Aorta (tissue), 5 donors: ENCODE results near the gene ZMIZ1. TPM values are rescaled to one million over a fixed set of nuclear protein-coding genes. Genes with fewer than 3 reads are reported as not detected.
"Not testable (repeated sequence)": the region's sequence is repeated elsewhere in the genome, so short reads cannot be mapped to it uniquely, and the experiment has no call there.

Experiments
- ATAC-seq: fragments of 200-7000 bp; cut with Tn5 transposase; one replicate; pipeline ENCODE4 v1.9.1; 2022; ENCODE audit warnings: moderate library complexity; ENCODE audit not compliant: low FRiP score
- DNase-seq, 2 donors: peaks; one replicate each; pipeline ENCODE4 v3.0.0-alpha.2; 2020
- H3K27ac ChIP-seq, 2 donors: one replicate each; pipeline ENCODE4 v1.5.1; 2013; ENCODE audit warnings: low read length in 2 of 2, mild to moderate bottlenecking in 2 of 2, moderate library complexity in 2 of 2, control low read depth in 1 of 2, inconsistent platforms in 1 of 2, low read depth in 1 of 2
- H3K27me3 ChIP-seq, 2 donors: one replicate each; pipeline ENCODE4 v1.6.1; 2013; ENCODE audit warnings: control low read depth in 1 of 2, low read length in 1 of 2, mild to moderate bottlenecking in 1 of 2, moderate library complexity in 1 of 2; ENCODE audit not compliant: insufficient read depth in 2 of 2, control insufficient read depth in 1 of 2
- H3K36me3 ChIP-seq, 2 donors: one replicate each; pipeline ENCODE4 v1.6.1; 2013; ENCODE audit warnings: control low read depth in 1 of 2, low read length in 1 of 2, mild to moderate bottlenecking in 1 of 2; ENCODE audit not compliant: insufficient read depth in 2 of 2, control insufficient read depth in 1 of 2
- H3K4me1 ChIP-seq, 2 donors: one replicate each; pipeline ENCODE4 v1.6.1; 2013; ENCODE audit warnings: low read length in 2 of 2, control low read depth in 1 of 2, mild to moderate bottlenecking in 1 of 2, moderate library complexity in 1 of 2; ENCODE audit not compliant: insufficient read depth in 2 of 2, control insufficient read depth in 1 of 2
- H3K4me3 ChIP-seq, 2 donors: one replicate each; pipeline ENCODE4 v1.5.1; 2013; ENCODE audit warnings: low read length in 2 of 2, control low read depth in 1 of 2, mild to moderate bottlenecking in 1 of 2
- H3K9me3 ChIP-seq: one replicate; pipeline ENCODE4 v1.6.1; 2013; ENCODE audit warnings: mild to moderate bottlenecking, low read length; ENCODE audit not compliant: control insufficient read depth
- WGBS, 2 donors: extraction: QIAGEN DNeasy Blood & Tissue Kit; methylation state at CpG; one replicate each; pipeline ENCODE4 v1.1.7; 2013; 5-methylcytosine and 5-hydroxymethylcytosine counted together
- intact Hi-C, 2 donors: fragments of 100-400 bp; cut with DNase I; formaldehyde crosslinking; loops; one replicate each; pipeline versions ENCODE4 v1.14.2 to v1.15.0; 2022
- polyA plus RNA-seq, 2 donors: library from polyadenylated mRNA; stranded (reverse); fragments of 200-250 nt; gene quantifications; one replicate each; pipeline ENCODE4 v1.2.3, GENCODE V29; 2013
- total RNA-seq, 2 donors: library from RNA; stranded (reverse); fragmentation: NEBNext Ultra II Directional; extraction: Animal tissue kit (Norgen Biotek cat#: 25700); gene quantifications; one replicate each; pipeline ENCODE4 v1.2.1, GENCODE V29; 2021
- donor health status: healthy with polysubstance abuse.
- donor health status: Bipolar disorder and iron deficiency.
- donor health status: DM: no; HTN: no; CAD: no.
- donor health status: DM: no; HTN: no; CAD: no.
- donor health status: DM: yes; HTN: yes; CAD: no.

ZMIZ1 gene
- total and polyA plus RNA-seq, 4 donors = 7.8 to 84.1 (median 28.2) TPM

GRCh38 chr10:79028451-79029010 lies 40.2 kb upstream of the ZMIZ1 start:
- DNase-seq = peak; percentile 38 to 50
- H3K4me1 ChIP-seq = no peaks in the 10 kb centered on the region

GRCh38 chr10:79029478-79030390 lies 39.0 kb upstream of the ZMIZ1 start:
- Histone ChIP-seq H3K9me3 (no peaks in the 10 kb centered on the region), H3K27me3 (no peaks in the 10 kb centered on the region), H3K4me3 (no peak overlapping the region), H3K4me1 (no peaks in the 10 kb centered on the region), H3K36me3 (no peaks in the 10 kb centered on the region), H3K27ac (no peak overlapping the region)
- intact Hi-C loops = no loop called here
- WGBS, 2 donors = 92% methylated on average over 12 of the region's 12 CpGs
- DNase-seq = peak; percentile 6 to 27
- ATAC-seq = no peak

More at GRCh38 chr10:79028451-79029010, 40.2 kb upstream of the ZMIZ1 start:
- intact Hi-C loops = no loop called here
- Histone ChIP-seq H3K27ac (no peak overlapping the region), H3K4me3 (no peak overlapping the region), H3K36me3 (no peaks in the 10 kb centered on the region), H3K9me3 (no peaks in the 10 kb centered on the region), H3K27me3 (no peaks in the 10 kb centered on the region)
- 89 to 93% methylated on average over 5 of the region's 5 CpGs for WGBS, 2 donors
- no peak for ATAC-seq

- ATAC-seq = no peak
- intact Hi-C loops = no loop called here
- no peaks in the 10 kb centered on the region for H3K36me3 ChIP-seq
- H3K9me3 ChIP-seq = no peaks in the 10 kb centered on the region
- 91 to 100% methylated on average over 1 of the region's 1 CpG for WGBS, 2 donors
- DNase-seq = no peak
- no peak overlapping the region for H3K4me3 ChIP-seq
- H3K27ac ChIP-seq = no peak overlapping the region
- H3K27me3 ChIP-seq = no peaks in the 10 kb centered on the region
- H3K4me1 ChIP-seq = no peaks in the 10 kb centered on the region
Measured at GRCh38 chr10:79030705-79031104, 38.1 kb upstream of the ZMIZ1 start.

- Histone ChIP-seq H3K27ac (no peak overlapping the region), H3K9me3 (no peaks in the 10 kb centered on the region), H3K4me1 (no peaks in the 10 kb centered on the region), H3K36me3 (no peaks in the 10 kb centered on the region), H3K4me3 (no peak overlapping the region), H3K27me3 (no peaks in the 10 kb centered on the region)
- intact Hi-C loops = no loop called here
- DNase-seq (peak; percentile 1), ATAC-seq (no peak)
- 96 to 97% methylated on average over 5 of the region's 5 CpGs for WGBS, 2 donors
Measured at GRCh38 chr10:79031723-79032122, 37.0 kb upstream of the ZMIZ1 start.

GRCh38 chr10:79034271-79034876 lies 34.4 kb upstream of the ZMIZ1 start:
- no peaks in the 10 kb centered on the region for H3K27me3 ChIP-seq
- no peaks in the 10 kb centered on the region for H3K4me1 ChIP-seq
- H3K36me3 ChIP-seq = no peaks in the 10 kb centered on the region
- 93 to 94% methylated on average over 9 of the region's 9 CpGs for WGBS, 2 donors
- H3K9me3 ChIP-seq = no peaks in the 10 kb centered on the region
- DNase-seq = peak in 1 of 2 donors; percentile 30
- H3K4me3 ChIP-seq = no peak overlapping the region
- intact Hi-C loops = no loop called here
- ATAC-seq = no peak
- no peak overlapping the region for H3K27ac ChIP-seq

- DNase-seq = peak; percentile 4 to 9
- 80 to 89% methylated on average over 6 of the region's 6 CpGs for WGBS, 2 donors
- ATAC-seq, intact Hi-C loops, H3K9me3 ChIP-seq, H3K27ac ChIP-seq, H3K4me3 ChIP-seq, H3K27me3 ChIP-seq, H3K4me1 ChIP-seq, H3K36me3 ChIP-seq: not testable (repeated sequence)
Measured at GRCh38 chr10:79036416-79036815, 32.4 kb upstream of the ZMIZ1 start.

- Histone ChIP-seq H3K27ac (no peak overlapping the region), H3K36me3 (no peaks in the 10 kb centered on the region), H3K27me3 (no peaks in the 10 kb centered on the region), H3K4me3 (no peak overlapping the region), H3K4me1 (no peaks in the 10 kb centered on the region), H3K9me3 (no peaks in the 10 kb centered on the region)
- DNase-seq (no peak), ATAC-seq (no peak)
- intact Hi-C loops = no loop called here
- 79 to 81% methylated on average over 1 of the region's 1 CpG for WGBS, 2 donors
Measured at GRCh38 chr10:79038104-79038840, 30.5 kb upstream of the ZMIZ1 start.

GRCh38 chr10:79038841-79039201 lies 29.9 kb upstream of the ZMIZ1 start:
- Histone ChIP-seq H3K4me1 (no peaks in the 10 kb centered on the region), H3K27me3 (no peaks in the 10 kb centered on the region), H3K36me3 (no peaks in the 10 kb centered on the region), H3K27ac (no peak overlapping the region), H3K4me3 (no peak overlapping the region), H3K9me3 (no peaks in the 10 kb centered on the region)
- 79 to 81% methylated on average over 5 of the region's 5 CpGs for WGBS, 2 donors
- DNase-seq = peak; percentile 6 to 33
- intact Hi-C loops = no loop called here
- ATAC-seq = no peak
